ENCODE measurements around the gene ANKRD65.

ANKRD65 gene

DNA sequence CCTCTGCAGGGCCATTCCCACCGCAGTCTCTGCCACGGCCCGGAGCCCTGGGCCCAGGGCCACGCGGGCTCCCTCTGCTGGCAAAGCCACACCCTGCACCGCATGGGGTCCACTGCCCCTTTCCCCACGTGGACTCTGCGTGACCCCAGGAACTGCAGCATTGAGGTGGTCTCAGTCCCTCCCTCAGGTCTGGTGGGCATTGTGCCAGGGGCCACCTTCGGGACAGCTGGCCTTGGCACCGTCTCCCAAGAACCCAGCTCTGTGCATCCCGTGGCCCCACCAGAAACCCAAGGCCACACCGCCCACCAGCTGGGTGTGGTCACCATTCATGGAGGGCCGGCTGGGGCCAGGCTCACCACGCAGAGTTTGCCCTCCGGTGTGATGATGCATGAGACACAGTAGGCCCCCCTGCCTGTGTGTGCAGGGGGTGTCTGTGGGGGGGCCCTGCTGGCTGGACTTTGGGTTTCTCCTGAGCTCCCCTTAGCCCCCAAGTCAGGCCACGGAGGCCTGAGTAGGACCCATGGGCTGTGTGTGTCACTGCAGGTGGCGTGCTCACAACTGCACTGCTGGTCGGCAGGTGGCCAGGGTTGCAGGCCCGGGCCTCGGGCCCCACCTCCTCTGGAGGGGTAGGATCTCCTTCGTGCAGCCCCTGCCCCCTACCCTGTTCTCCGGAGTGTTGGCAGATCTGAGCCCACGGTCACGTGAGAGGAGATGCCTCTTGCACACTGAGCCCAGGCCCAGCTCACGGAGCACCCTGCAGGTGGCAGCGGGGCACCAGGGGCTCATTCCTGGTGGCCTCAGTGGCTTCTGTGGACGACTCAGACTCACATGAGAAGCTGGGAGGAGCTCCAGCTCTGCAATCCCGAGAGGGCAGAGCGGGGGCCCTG is 20.2 kb upstream of the ANKRD65 start:
- no peak for DNase-seq

GRCh38 chr1:1440262-1441001 is 19.4 kb upstream of the ANKRD65 start:
- DNase-seq: no peak

GRCh38 chr1:1439546-1440261 is 18.6 kb upstream of the ANKRD65 start:
- DNase-seq: no peak

- no peak for DNase-seq
These were observed 17.7 kb upstream of the ANKRD65 start for GRCh38 chr1:1438531-1439381.

DNA sequence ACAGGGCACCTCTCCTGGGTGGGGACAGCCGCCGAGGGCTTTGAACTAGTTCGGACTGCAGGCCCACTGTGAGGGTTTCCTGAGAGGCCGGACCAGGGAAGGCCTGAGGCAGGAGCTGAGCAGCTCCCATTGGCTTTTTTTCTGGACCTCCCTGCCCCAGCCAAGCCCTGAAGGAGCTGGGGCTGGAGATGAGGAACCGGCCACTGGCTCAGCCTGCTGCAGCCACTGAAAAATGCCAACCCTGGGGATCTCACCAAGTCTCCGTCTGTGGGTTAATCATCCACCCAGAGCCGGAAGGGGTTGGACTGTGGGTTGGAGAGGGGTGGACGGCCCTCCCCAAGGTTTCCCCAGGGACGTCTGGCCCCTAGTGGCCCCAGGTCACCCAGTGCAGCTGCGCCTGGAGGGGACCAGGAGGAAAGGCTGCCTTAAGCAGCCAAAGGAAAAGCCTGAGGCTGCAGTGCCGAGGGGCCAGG is 16.9 kb upstream of the ANKRD65 start:
- no peak for DNase-seq

DNA sequence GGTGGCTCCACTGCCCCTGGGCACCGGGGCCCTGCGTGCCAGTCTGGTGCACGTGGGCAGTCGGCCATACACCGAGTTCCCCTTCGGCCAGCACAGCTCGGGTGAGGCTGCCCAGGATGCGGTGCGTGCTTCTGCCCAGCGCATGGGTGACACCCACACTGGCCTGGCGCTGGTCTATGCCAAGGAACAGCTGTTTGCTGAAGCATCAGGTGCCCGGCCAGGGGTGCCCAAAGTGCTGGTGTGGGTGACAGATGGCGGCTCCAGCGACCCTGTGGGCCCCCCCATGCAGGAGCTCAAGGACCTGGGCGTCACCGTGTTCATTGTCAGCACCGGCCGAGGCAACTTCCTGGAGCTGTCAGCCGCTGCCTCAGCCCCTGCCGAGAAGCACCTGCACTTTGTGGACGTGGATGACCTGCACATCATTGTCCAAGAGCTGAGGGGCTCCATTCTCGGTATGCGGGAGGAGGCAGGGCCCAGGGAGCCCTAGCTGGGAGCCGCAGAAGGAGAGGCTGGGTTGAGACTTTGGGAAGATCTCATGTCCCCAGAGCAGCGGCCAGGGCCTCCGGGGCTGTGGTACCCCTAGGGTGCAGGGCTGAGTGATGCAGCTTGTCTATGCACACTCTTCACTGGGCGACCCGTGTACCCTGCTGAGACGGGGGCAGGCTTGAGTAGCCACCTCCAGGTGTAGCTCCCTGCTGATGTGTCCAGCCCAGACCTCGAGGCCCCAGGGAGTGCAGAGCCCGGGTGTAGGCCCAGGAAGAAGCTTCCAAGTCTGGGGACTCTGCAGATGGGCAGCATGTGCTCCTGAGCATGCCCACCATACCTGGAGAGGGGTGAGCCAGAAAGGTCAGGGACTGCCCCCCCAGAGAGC is 16.2 kb upstream of the ANKRD65 start:
- DNase-seq: no peak

DNA sequence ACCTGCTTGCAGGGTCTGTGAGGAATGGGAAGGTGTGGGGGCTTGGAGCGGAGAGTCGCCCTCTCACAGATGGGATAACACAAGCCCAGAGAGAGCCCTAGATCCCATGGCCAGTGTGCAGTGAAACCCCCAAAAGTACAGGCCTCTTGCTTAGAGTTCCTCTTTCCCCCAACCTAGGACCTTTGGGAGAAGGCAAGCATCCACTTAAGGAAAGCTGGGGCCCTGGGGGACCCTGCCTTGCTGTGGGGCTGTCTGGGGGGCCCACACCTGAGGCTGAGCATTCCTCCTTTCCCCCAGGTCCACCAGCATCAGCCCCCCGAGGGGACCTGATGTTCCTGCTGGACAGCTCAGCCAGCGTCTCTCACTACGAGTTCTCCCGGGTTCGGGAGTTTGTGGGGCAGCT is 15.6 kb upstream of the ANKRD65 start:
- no peak for DNase-seq

- DNase-seq: no peak
These were observed 15.0 kb upstream of the ANKRD65 start for GRCh38 chr1:1435911-1436629.

DNA sequence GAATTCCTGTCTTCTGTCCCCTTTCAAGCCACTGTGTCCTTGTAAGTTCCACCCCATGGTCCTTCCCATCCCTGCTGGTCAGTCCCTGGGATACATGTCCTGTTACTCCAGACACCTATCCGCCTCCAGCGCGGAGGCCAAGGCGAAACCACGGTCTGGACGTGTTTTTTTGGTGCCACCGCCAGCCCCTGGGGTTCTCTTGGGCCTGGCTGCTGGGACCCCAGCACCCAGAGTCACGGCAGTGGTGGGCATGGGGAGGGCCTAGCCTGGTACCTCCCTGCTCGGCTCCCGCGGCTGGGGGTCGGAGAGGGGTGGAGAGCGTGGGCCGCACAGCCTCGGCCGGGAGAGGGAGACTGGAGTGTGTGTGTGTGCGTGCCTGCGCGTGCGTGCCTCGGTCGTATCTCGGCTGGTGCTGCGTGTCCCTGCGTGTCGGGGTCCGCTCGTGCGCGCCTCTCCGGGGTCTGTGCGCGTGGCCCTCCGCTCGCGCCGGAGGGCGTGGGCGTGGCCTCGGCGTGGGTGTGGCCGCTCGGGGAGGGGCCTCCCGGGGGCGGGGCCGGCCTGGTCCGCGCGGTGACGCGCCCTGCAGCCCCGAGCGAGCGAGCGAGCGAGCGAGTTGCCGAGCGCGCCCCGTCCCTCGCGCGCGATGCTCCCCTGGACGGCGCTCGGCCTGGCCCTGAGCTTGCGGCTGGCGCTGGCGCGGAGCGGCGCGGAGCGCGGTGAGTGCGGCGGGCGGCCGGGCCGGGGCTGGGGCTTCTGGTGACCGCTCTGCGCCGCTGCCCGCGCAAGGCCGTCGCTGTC is 14.2 kb upstream of the ANKRD65 start, which contains the start of gene VWA1:
VWA1 (plus strand) TSS at position 585 of the 798 bp plus-strand sequence; CDS start at position 644, 59 bp downstream.
- DNase-seq: no peak

GRCh38 chr1:1434824-1435105 is 13.7 kb upstream of the ANKRD65 start:
- DNase-seq: no peak

DNA sequence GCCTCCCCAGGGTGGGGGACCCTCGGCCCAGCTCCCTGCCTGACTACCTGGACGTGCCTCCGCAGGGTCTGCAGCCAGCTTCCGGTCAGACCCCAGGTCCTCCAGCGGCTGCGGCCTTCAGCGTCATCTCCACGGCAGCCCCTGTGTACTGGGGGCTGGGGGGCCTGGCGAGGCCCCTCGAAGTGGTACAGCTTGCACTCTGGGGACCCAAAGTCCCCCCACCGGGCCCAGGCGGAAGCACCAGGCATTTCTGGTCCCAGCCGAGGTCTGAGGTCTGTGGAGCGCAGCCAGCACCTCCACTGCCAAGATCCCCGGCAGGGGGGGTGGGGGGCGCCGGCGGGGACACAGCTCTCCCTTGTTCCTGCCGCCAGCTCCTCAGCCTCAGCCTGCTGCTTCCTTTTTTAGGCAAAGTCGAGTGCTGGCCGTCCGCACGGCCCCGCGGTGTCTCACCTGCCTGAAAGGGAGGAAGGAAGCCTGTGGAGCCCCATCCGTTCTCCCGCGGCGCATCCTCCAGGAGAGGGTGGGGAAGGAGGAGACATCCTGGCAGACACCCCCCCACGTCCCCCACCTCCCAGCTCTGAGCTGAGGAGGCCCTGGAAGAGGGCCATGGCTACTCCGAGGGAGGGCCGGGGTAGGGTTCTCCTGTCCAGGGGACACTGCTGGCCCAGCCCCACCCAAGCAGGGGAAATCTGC is 13.2 kb upstream of the ANKRD65 start:
- DNase-seq: no peak

DNA sequence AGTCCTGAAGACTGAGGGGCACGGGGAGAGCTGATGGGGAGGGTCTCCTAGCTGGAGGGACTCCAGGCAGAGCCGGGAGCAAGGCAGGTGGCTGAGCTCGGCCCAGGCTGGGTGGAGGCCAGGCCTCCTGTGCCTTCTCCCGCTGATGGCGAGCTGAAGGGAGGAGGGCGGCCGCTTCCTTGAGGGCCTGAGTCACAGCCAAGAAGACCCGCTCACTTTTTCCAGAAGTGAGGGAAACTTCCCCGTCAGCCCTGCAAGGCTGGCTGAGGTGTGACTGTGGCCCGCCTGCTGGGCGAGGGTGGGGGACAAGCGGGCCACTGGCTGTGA is 12.7 kb upstream of the ANKRD65 start:
- DNase-seq: no peak

GRCh38 chr1:1432951-1433803 is 12.1 kb upstream of the ANKRD65 start:
- DNase-seq: no peak

- DNase-seq: no peak
These were observed 11.3 kb upstream of the ANKRD65 start for GRCh38 chr1:1432274-1432950.

GRCh38 chr1:1431845-1432273 is 10.8 kb upstream of the ANKRD65 start:
- DNase-seq: no peak

GRCh38 chr1:1430992-1431844 is 10.1 kb upstream of the ANKRD65 start:
- DNase-seq: no peak

Measured in SW 1271 (cell line).